ENCODE measurements around the gene CLDN22. TPM values are rescaled to one million over a fixed set of nuclear protein-coding genes. Genes with fewer than 3 reads are reported as not detected.

Gene CLDN22
- total RNA-seq, 1 donor from 2014 or later = not detected

DNA sequence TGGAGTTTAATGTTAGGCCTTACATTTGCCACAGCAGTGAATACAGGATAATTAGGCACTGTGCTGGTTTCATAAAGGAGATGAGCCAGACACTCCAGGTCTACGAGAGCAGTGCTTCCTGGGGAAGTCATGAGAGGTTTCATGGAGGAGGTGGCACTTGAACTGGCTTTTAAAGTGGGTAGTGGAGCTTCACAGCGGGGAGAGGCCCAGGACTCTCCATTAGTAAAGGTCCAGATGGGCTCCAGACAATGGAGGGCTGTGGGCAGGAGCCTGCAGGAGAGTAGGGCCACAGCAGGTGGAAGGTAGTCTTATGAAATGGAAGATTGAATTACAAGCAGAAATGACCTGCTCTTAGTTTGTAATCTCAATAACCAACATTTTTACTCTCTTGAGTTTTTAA is 29.0 kb downstream of the CLDN22 start:
- DNase-seq (ENCODE audit: low spot score) = no peak
- intact Hi-C loops (cut with DNase I) = no loop called here
- ATAC-seq = no peak

DNA sequence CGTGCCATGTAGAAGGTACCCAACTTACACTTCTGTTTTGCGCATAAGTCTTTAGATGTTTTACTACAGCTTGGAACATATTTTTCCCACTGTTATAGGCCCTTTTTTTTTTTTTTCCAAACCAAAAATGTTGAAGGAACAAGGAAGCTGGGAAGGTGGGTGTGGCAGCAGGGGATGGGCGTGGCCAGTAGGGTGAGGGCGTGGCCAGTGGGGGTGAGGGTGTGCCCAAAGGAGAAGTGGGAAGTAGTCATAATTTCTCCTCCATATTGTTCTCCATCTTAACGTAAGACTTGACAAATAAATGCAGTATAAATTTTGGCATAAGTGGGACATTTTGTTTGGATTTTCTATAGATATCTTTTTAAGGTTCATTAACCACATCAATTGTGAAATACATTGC is 30.4 kb downstream of the CLDN22 start:
- ATAC-seq = no peak
- no peak for DNase-seq (ENCODE audit: low spot score)
- intact Hi-C loops (cut with DNase I) = no loop called here

DNA sequence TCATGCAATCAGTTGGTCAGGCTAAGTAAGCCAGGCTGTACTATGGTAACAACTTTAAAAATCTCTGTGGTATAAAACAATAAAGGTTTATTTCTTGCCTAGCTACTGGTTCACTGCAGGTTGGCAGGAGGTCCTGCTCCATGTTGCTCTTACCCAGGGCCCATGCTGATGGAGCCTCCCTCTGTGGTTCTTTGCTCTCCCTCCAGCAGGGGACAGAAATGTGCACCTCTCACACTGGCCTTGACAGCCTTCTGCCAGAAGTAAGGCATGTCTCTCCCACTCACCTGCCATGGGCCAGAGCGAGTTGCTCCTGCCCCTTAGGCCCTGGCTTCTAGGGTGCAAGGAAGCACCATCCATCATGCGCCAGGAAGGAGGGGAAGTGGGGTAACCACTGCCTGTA is 31.1 kb downstream of the CLDN22 start:
- intact Hi-C loops (cut with DNase I) = no loop called here
- ATAC-seq (no peak), DNase-seq (ENCODE audit: low spot score) (no peak)

DNA sequence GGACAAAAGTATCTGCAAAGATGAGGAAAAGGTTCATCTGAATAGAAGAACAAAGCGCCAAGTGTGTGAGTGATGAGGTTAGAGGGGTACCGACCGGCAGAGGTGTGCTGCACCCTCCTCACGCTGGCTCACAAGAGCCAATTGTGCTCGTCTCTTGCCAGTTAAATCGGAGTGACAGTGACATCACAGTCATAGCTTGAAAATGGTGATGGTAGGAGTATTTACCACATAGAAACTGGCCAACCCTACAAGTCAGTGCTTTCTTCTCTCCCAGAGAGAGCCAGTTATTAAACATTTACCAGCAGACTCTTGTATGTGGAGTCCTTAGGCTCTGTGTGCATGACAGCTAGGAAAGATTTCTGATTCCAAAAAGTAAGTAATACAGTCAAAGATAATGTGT is 32.4 kb downstream of the CLDN22 start:
- DNase-seq (ENCODE audit: low spot score) (no peak), ATAC-seq (no peak)
- intact Hi-C loops (cut with DNase I) = no loop called here

DNA sequence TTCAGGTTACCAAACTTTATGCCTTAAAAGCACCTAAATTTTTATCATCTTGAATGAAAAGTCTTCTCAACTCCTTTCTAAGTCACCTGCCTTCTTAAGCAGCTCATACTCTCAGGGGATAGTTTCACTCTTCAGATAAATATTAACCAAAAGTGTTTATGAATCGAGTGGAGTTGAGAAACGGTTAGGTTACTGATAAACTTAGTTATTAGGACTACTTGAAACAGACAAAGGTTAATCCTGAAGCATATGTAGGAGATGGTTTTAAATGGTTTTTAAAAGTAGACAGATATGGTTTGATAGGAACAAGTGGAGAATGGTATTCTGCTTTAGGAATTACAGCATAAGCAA is 32.8 kb downstream of the CLDN22 start:
- ATAC-seq (no peak), DNase-seq (ENCODE audit: low spot score) (no peak)
- intact Hi-C loops (cut with DNase I) = no loop called here

DNA sequence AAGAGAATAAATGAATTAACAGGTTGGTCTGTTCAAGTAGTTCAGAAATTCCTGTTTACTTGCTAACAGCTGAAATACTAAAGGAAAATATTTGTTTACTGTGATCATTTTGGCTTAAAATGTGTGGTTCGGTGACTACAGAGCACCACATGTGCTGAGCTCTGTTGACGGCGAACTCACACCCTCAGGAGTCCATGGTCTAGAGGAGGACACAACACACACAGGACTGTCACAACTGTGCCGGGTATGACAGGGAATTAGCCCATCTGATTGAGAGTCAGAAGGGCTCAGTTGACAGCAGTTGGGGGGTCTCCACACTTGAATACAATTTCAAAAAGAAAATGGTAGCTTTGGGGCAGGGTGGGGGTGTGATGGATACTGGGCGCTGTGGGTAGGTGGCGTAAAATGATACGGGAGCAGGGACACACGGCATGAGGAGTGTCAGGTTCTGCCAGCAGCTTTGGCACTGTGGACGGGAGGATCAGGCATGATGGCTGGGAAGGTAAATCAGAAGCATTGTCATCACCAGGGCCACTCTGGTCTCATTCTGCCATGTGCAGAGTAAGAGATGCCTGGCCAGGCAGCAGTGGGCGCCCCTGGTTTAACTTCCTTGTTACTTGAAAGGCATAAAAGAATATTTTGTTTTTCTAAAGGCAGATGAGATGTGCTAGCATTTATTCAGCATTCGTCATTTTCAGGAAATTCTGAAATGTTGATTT is 33.3 kb downstream of the CLDN22 start:
- intact Hi-C loops (cut with DNase I) = no loop called here
- no peak for ATAC-seq
- DNase-seq (ENCODE audit: low spot score) = no peak

DNA sequence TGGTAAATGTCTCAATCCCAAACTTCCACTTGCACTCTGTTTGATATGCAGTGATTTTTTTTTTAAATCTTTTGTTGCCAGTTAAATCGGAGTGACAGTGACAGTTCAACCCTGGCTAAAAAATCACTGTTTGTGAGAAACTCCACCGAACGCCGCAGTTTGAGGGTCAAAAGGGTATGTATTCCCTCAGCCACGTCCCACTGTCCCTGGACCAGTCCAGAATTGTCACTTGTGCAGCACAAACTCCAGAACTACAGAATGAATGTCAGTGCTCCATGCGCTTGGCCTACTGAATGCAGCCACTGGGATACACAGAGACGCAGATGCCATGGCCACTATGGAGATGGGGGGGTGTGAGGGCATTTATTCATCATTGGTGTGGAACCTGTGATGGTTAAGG is 34.2 kb downstream of the CLDN22 start:
- ATAC-seq (no peak), DNase-seq (ENCODE audit: low spot score) (no peak)
- intact Hi-C loops (cut with DNase I) = no loop called here

DNA sequence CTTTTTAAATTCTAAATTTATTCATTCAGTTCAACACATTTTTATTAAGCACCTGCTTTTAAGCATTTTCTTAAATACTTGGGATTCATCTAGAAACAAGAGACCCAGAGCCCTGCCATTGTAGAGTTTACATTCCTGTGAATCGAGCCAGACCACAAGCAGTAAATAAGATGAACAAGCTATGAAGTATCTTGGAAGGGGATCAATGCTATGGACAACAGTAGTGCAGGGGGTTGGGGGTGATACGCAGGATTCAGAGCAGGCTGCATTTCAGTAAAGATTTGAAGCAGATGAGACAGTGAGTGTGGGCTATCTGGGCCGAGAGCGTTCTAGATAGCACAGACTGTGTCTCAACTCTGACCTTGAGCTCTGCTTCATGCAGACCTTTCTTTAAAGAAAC is 35.1 kb downstream of the CLDN22 start:
- DNase-seq (ENCODE audit: low spot score) (no peak), ATAC-seq (no peak)
- intact Hi-C loops (cut with DNase I) = no loop called here

DNA sequence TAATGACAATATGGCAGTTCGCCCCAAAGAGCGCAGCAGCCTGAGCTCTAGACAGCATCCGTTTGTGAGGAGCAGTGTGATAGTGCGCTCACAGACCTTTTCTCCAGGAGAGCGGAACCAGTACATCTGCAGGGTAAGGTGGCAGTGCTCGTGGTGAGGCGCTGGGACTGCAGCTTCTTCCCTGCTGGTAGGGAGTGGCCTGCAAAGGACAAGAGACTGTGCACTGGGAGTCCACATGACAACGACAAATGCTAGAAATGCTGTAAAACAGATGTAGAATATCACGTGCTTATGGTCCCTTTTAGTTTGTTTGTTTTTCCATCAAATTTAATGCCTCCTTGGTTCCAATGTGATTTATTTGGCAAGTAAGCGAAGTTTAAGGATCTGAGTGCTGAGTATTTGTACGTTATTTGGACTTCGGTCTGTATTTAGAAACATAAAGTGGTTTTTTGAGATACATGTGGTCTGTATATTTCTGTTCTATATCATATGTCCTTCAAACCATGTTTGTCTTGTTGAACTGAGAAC is 35.8 kb downstream of the CLDN22 start:
- intact Hi-C loops (cut with DNase I) = no loop called here
- DNase-seq (ENCODE audit: low spot score) (no peak), ATAC-seq (no peak)

DNA sequence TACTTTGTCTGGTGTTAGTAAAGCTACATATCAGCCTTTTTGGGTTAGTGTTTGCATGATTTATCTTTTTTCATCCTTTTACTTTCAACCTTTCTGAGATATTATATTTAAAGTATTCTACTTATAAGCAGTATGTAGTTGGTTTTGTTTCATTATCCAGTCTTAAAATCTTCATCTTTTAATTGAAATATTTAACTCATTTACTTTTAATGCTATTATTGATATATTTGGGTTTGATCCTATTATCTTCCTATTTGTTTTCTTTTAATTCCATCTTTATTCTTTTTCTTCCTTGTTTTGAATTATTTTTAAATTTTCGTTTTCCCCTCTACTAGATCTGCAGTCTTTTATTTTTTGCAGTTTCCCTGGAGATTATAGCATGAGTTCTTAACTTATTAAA is 44.0 kb downstream of the CLDN22 start:
- intact Hi-C loops (cut with DNase I) = no loop called here
- DNase-seq (ENCODE audit: low spot score) = no peak
- ATAC-seq = no peak

DNA sequence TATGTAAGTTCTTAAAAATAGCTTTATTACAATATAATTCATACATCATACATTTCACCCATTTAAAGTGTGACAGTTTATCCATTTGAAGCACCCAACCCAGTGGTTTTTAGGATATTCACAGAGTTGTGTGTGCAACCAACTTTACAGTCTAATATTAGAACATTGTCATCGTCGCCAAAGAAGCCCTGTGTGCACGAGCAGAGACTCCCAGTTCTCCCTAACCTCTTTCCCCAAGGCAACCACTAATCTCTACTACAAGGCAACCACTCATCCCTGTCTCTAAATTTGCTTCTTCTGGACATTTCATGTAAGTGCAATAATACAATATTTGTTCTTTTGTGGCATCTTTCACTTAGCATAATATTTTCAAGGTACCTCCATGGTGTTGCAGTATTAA is 47.7 kb downstream of the CLDN22 start:
- DNase-seq (ENCODE audit: low spot score) = no peak
- intact Hi-C loops (cut with DNase I) = no loop called here
- no peak for ATAC-seq

DNA sequence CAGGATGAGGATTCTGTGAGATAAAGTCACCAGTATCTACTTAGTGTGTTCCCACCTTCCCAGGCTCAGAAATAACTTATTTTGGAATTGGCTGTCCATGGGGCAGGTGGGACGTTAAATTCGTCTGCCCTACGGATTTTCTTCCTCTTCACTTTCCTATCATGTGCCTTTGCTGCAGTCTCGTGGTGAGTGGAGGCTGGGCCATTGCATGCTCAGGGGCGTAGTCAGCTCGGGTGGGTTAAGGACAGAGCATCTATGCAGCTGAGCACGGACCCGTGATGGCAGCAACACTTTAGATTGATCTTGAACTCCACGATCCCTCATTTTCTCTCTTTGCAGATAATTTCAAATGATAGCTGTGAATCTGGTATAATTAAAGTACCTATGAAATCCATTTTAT is 51.5 kb downstream of the CLDN22 start:
- intact Hi-C loops (cut with DNase I) = loop anchor here (5.0 to 10.0 kb wide), 2 partner anchors 176 to 334 kb away; no protein-coding TSS in a partner anchor
- ATAC-seq = no peak
- no peak for DNase-seq (ENCODE audit: low spot score)

Other genes starting within 250 kb of the CLDN22 start
- 67.3 TPM for gene WWC2, start 221.0 kb downstream of the CLDN22 start, total RNA-seq
- gene CLDN24, start 2.1 kb upstream of the CLDN22 start, total RNA-seq = not detected
- 16.8 TPM for gene CDKN2AIP, start 124.4 kb upstream of the CLDN22 start, total RNA-seq
- gene ING2, start 184.8 kb upstream of the CLDN22 start, total RNA-seq = 13.6 TPM